LoVo (cell line): ENCODE measurements around the gene LRRD1.
"Not testable (repeated sequence)": the region's sequence is repeated elsewhere in the genome, so short reads cannot be mapped to it uniquely, and the experiment has no call there.

ENCODE experiments used
- DNase-seq: peaks from one replicate; pipeline ENCODE4 v3.0.0-alpha.2; 2016; ENCODE audit warnings: low spot score

Gene LRRD1

GRCh38 chr7:92141161-92141560, 37.8 kb downstream of the LRRD1 start:
- DNase-seq = no peak

GRCh38 chr7:92137557-92137956, 41.4 kb downstream of the LRRD1 start:
- DNase-seq = no peak

- DNase-seq = no peak
Observed at GRCh38 chr7:92135052-92135889, 43.7 kb downstream of the LRRD1 start.

- DNase-seq = peak; percentile 96
Observed at GRCh38 chr7:92134271-92135051, 44.5 kb downstream of the LRRD1 start, which contains the start of gene CYP51A1. CYP51A1 (minus strand) TSS chr7:92134477; CDS start chr7:92134364, 113 bp downstream.

- DNase-seq = peak; percentile 63
Observed at GRCh38 chr7:92133737-92134270, 45.1 kb downstream of the LRRD1 start.

GRCh38 chr7:92133133-92133736, 45.7 kb downstream of the LRRD1 start:
- DNase-seq = no peak

GRCh38 chr7:92131764-92132330, 47.1 kb downstream of the LRRD1 start:
- no peak for DNase-seq

- DNase-seq = no peak
Observed at GRCh38 chr7:92131093-92131492, 47.8 kb downstream of the LRRD1 start.

GRCh38 chr7:92121681-92122080, 57.3 kb downstream of the LRRD1 start:
- no peak for DNase-seq

- no peak for DNase-seq
Observed at GRCh38 chr7:92119213-92119759, 59.7 kb downstream of the LRRD1 start.

GRCh38 chr7:92116949-92117348, 62.0 kb downstream of the LRRD1 start:
- DNase-seq = no peak

GRCh38 chr7:92115821-92116220, 63.1 kb downstream of the LRRD1 start:
- DNase-seq = no peak

GRCh38 chr7:92110857-92111256, 68.1 kb downstream of the LRRD1 start:
- DNase-seq = no peak

GRCh38 chr7:92108821-92109220, 70.1 kb downstream of the LRRD1 start:
- no peak for DNase-seq

- DNase-seq = not testable (repeated sequence)
Observed at GRCh38 chr7:92102862-92103261, 76.1 kb downstream of the LRRD1 start.

- DNase-seq = no peak
Observed at GRCh38 chr7:92100534-92100933, 78.4 kb downstream of the LRRD1 start.

- DNase-seq = no peak
Observed at GRCh38 chr7:92095380-92095779, 83.6 kb downstream of the LRRD1 start.
